Hepatocyte (in vitro differentiated cells): Measurements from ENCODE around the gene CLTA.

Experiments used
- CTCF ChIP-seq: fragments of 200-600 bp; sonication (generic); IDR thresholded peaks from 2 replicates; pipeline ENCODE4 v1.5.1; 2016; ENCODE audit warnings: antibody characterized with exemption, mild to moderate bottlenecking; ENCODE audit not compliant: poor library complexity
- EZH2 ChIP-seq: fragments of 200-600 bp; sonication (generic); IDR thresholded peaks from 2 replicates; pipeline ENCODE4 v1.6.1; 2016; ENCODE audit warnings: antibody characterized with exemption, mild to moderate bottlenecking, borderline replicate concordance

DNA sequence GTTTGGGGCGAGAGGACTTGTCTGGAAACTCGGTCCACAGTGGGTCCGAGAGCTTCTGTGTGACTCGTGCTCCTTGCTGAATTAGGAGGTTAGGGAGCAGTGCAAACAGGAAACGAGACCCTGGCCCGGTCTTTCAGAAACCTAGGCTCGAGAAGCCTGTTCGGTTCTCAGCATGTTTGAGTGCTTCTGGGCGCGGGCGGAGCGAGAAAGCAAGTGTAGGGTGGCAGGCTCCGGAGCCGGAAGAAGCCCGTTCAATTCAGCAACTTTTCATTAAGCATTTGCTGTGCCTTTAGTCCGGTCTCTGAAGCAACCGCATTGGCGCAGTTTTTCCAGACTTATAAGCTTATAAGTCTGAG lies 547 bp downstream of the CLTA start:
- TF ChIP-seq CTCF (no peak), EZH2 (no peak)
